ENCODE results near the gene RPGRIP1. TPM values are rescaled to one million over a fixed set of nuclear protein-coding genes. Genes with fewer than 3 reads are reported as not detected.
A peak's percentile ranks its signal among the peaks of the same experiment; 100 is the strongest.

The RPGRIP1 gene
- not detected for total RNA-seq
- polyA plus RNA-seq: under 1 TPM in 2 of 3 donors, not detected in 1; 0.04 to 0.15 TPM
- long read RNA-seq, donor 1: 0 reads
- long read RNA-seq, donor 2: 0 reads

GRCh38 chr14:21279783-21280182, at the start of gene RPGRIP1:
TSS of gene RPGRIP1 (plus strand) at chr14:21280083. CDS start at chr14:21287977, 7,894 bp downstream.
- no peaks in the 10 kb centered on the region for H3K36me3 ChIP-seq (ENCODE audit: insufficient read depth in 1 of 2, low read depth in 1 of 2)
- no peak within 1 kb of the TSS for H3K27ac ChIP-seq
- no peak for TF ChIP-seq CTCF (IDR thresholded peaks at IDR 0.05)
- H3K4me3 ChIP-seq: no peak within 1 kb of the TSS
- WGBS, 3 donors: 88 to 91% (median 88%) methylated on average over 2 of the region's 2 CpGs
- H3K9me3 ChIP-seq: no peaks in the 10 kb centered on the region
- ATAC-seq (no peak), DNase-seq (no peak)
- no peaks in the 10 kb centered on the region for H3K27me3 ChIP-seq (ENCODE audit: insufficient read depth in 3 of 3, low read length in 2 of 3)
- no peaks in the 10 kb centered on the region for H3K4me1 ChIP-seq
- intact Hi-C loops (cut with DNase I): no loop called here

- ATAC-seq (peak in 1 of 4 donors; percentile 29), DNase-seq (no peak)
- 79 to 88% (median 81%) methylated on average over 14 of the region's 14 CpGs for WGBS, 3 donors
- Histone ChIP-seq H3K27me3 (ENCODE audit: insufficient read depth in 3 of 3, low read length in 2 of 3) (no peaks in the 10 kb centered on the region), H3K4me1 (peaks cover 52% of the 10 kb centered on the region), H3K27ac (no peak overlapping the region), H3K4me3 (no peak overlapping the region), H3K9me3 (no peaks in the 10 kb centered on the region), H3K36me3 (ENCODE audit: insufficient read depth in 1 of 2, low read depth in 1 of 2) (peaks cover 6 to 96% of the 10 kb centered on the region in 2 donors)
- TF ChIP-seq CTCF (IDR thresholded peaks at IDR 0.05): no peak
- intact Hi-C loops (cut with DNase I): loop anchor here in 1 of 2 donors (5.0 to 10.0 kb wide), 2 partner anchors 36 to 154 kb away; partner anchors contain the start of genes HNRNPC and SUPT16H
Observed at GRCh38 chr14:21231020-21231652, 48.7 kb upstream of the RPGRIP1 start.

GRCh38 chr14:21233457-21234076, 46.3 kb upstream of the RPGRIP1 start:
- no peaks in the 10 kb centered on the region for H3K9me3 ChIP-seq
- H3K27ac ChIP-seq: no peak overlapping the region
- H3K4me3 ChIP-seq: peak overlapping the region; percentile 2
- 42 to 54% (median 46%) methylated on average over 8 of the region's 8 CpGs for WGBS, 3 donors
- peaks cover 63% of the 10 kb centered on the region for H3K4me1 ChIP-seq
- no peaks in the 10 kb centered on the region for H3K27me3 ChIP-seq (ENCODE audit: insufficient read depth in 3 of 3, low read length in 2 of 3)
- intact Hi-C loops (cut with DNase I): loop anchor here in 1 of 2 donors (5.0 to 10.0 kb wide), 2 partner anchors 34 to 151 kb away; partner anchors contain the start of genes HNRNPC and SUPT16H
- peaks cover 0 to 80% of the 10 kb centered on the region in 2 donors for H3K36me3 ChIP-seq (ENCODE audit: insufficient read depth in 1 of 2, low read depth in 1 of 2)
- TF ChIP-seq CTCF (IDR thresholded peaks at IDR 0.05): peak; percentile 33
- ATAC-seq: peak in 3 of 4 donors; percentile 57 to 62 (median 62)
- DNase-seq: no peak

- Histone ChIP-seq H3K27me3 (ENCODE audit: insufficient read depth in 3 of 3, low read length in 2 of 3) (no peaks in the 10 kb centered on the region), H3K36me3 (ENCODE audit: insufficient read depth in 1 of 2, low read depth in 1 of 2) (peaks cover 0 to 77% of the 10 kb centered on the region in 2 donors), H3K4me1 (peaks cover 63% of the 10 kb centered on the region), H3K9me3 (no peaks in the 10 kb centered on the region), H3K27ac (no peak overlapping the region), H3K4me3 (no peak overlapping the region)
- TF ChIP-seq CTCF (IDR thresholded peaks at IDR 0.05): no peak
- WGBS, 3 donors: 82 to 86% (median 86%) methylated on average over 5 of the region's 5 CpGs
- DNase-seq: no peak
- intact Hi-C loops (cut with DNase I): loop anchor here in 1 of 2 donors (5.0 to 10.0 kb wide), 2 partner anchors 33 to 151 kb away; partner anchors contain the start of genes HNRNPC and SUPT16H
- ATAC-seq: no peak
Observed at GRCh38 chr14:21234112-21234511, 45.8 kb upstream of the RPGRIP1 start.
